ENCODE measurements around the gene AGBL4. TPM values are rescaled to one million over a fixed set of nuclear protein-coding genes. Genes with fewer than 3 reads are reported as not detected.

AGBL4 gene
- polyA plus RNA-seq, 1 experiment: not detected

- Histone ChIP-seq H3K9me3 (ENCODE audit: control insufficient read depth, insufficient read depth, low read length) (peaks cover 5% of the 10 kb centered on the region; the same call in 1 of the 2 replicates), H3K27me3 (ENCODE audit: control insufficient read depth, insufficient read depth, low read length) (no peaks in the 10 kb centered on the region), H3K27ac (ENCODE audit: low read depth, low read length) (no peak overlapping the region), H3K4me3 (ENCODE audit: low read depth, low read length) (no peak overlapping the region)
- no peak for DNase-seq (ENCODE audit: low read depth, low spot score)
- ChIA-PET POLR2A (no interaction called here), CTCF (no interaction called here)
- TF ChIP-seq, protein P1, sequence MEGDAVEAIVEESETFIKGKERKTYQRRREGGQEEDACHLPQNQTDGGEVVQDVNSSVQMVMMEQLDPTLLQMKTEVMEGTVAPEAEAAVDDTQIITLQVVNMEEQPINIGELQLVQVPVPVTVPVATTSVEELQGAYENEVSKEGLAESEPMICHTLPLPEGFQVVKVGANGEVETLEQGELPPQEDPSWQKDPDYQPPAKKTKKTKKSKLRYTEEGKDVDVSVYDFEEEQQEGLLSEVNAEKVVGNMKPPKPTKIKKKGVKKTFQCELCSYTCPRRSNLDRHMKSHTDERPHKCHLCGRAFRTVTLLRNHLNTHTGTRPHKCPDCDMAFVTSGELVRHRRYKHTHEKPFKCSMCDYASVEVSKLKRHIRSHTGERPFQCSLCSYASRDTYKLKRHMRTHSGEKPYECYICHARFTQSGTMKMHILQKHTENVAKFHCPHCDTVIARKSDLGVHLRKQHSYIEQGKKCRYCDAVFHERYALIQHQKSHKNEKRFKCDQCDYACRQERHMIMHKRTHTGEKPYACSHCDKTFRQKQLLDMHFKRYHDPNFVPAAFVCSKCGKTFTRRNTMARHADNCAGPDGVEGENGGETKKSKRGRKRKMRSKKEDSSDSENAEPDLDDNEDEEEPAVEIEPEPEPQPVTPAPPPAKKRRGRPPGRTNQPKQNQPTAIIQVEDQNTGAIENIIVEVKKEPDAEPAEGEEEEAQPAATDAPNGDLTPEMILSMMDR (IDR thresholded peaks at IDR 0.05; ENCODE audit: low read depth, low read length): no peak
Measured at GRCh38 chr1:49052102-49052501, 971.7 kb downstream of the AGBL4 start.

GRCh38 chr1:49051647-49052046 lies 972.1 kb downstream of the AGBL4 start:
- no peak overlapping the region for H3K27ac ChIP-seq (ENCODE audit: low read depth, low read length)
- no peaks in the 10 kb centered on the region for H3K27me3 ChIP-seq (ENCODE audit: control insufficient read depth, insufficient read depth, low read length)
- H3K4me3 ChIP-seq (ENCODE audit: low read depth, low read length): no peak overlapping the region
- H3K9me3 ChIP-seq (ENCODE audit: control insufficient read depth, insufficient read depth, low read length): peaks cover 5% of the 10 kb centered on the region; the same call in 1 of the 2 replicates
- TF ChIP-seq, protein P1 (IDR thresholded peaks at IDR 0.05; ENCODE audit: low read depth, low read length): no peak
- no peak for DNase-seq (ENCODE audit: low read depth, low spot score)
- CTCF ChIA-PET: no interaction called here
- POLR2A ChIA-PET: no interaction called here

- no peak overlapping the region for H3K27ac ChIP-seq (ENCODE audit: low read depth, low read length)
- CTCF ChIA-PET: no interaction called here
Measured at GRCh38 chr1:49050041-49050440, 973.7 kb downstream of the AGBL4 start.

DNA sequence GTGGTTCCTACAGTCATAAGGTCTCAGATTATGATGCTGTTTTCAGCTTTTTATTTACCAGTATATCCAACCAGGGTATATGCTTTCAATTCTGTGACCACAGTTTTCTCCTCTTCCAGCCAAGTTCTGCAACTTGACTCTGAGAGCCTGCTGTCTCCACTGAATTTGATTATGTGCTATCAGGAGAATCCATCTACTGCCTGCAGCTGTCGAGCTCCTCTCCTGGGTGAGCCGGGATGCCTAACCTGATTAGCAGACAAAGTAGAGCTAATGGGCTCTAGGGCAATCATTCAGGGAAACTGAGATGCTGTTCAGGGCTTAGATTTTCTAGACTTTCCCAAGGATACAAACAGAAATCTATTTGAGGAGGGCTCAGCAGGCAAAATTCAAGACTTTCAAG lies 975.6 kb downstream of the AGBL4 start:
- DNase-seq (ENCODE audit: low read depth, low spot score): no peak
- H3K27me3 ChIP-seq (ENCODE audit: control insufficient read depth, insufficient read depth, low read length): no peaks in the 10 kb centered on the region
- POLR2A ChIA-PET: no interaction called here
- CTCF ChIA-PET: no interaction called here
- H3K9me3 ChIP-seq (ENCODE audit: control insufficient read depth, insufficient read depth, low read length): peaks cover 5% of the 10 kb centered on the region; the same call in 1 of the 2 replicates
- no peak overlapping the region for H3K27ac ChIP-seq (ENCODE audit: low read depth, low read length)
- H3K4me3 ChIP-seq (ENCODE audit: low read depth, low read length): no peak overlapping the region
- TF ChIP-seq, protein P1 (IDR thresholded peaks at IDR 0.05; ENCODE audit: low read depth, low read length): no peak

More at GRCh38 chr1:49050041-49050440, 973.7 kb downstream of the AGBL4 start:
- TF ChIP-seq, protein P1 (IDR thresholded peaks at IDR 0.05; ENCODE audit: low read depth, low read length): no peak
- POLR2A ChIA-PET: no interaction called here
- no peak for DNase-seq (ENCODE audit: low read depth, low spot score)
- H3K27me3 ChIP-seq (ENCODE audit: control insufficient read depth, insufficient read depth, low read length): no peaks in the 10 kb centered on the region
- peaks cover 5% of the 10 kb centered on the region; the same call in 1 of the 2 replicates for H3K9me3 ChIP-seq (ENCODE audit: control insufficient read depth, insufficient read depth, low read length)
- H3K4me3 ChIP-seq (ENCODE audit: low read depth, low read length): no peak overlapping the region

- no peak for DNase-seq (ENCODE audit: low read depth, low spot score)
- Histone ChIP-seq H3K4me3 (ENCODE audit: low read depth, low read length) (no peak overlapping the region), H3K27me3 (ENCODE audit: control insufficient read depth, insufficient read depth, low read length) (no peaks in the 10 kb centered on the region), H3K9me3 (ENCODE audit: control insufficient read depth, insufficient read depth, low read length) (peaks cover 2% of the 10 kb centered on the region; the same call in 1 of the 2 replicates), H3K27ac (ENCODE audit: low read depth, low read length) (no peak overlapping the region)
- ChIA-PET CTCF (no interaction called here), POLR2A (no interaction called here)
- TF ChIP-seq, protein P1 (IDR thresholded peaks at IDR 0.05; ENCODE audit: low read depth, low read length): no peak
Measured at GRCh38 chr1:49046305-49046704, 977.4 kb downstream of the AGBL4 start.

Data from AG04450 (cell line).